H1 (cell line): Measurements from ENCODE around the gene SLC16A9. TPM values are rescaled to one million over a fixed set of nuclear protein-coding genes. Genes with fewer than 3 reads are reported as not detected.

Source experiments
- CTCF ChIA-PET: fragments of 300-600 bp; sonication (Branson Sonifier 250); formaldehyde crosslinking; loops from one replicate; lab custom pipeline; 2021; ENCODE audit not compliant: partially characterized antibody; lab: Charles Lee
- POLR2A ChIA-PET: fragments of 300-600 bp; sonication (Branson Sonifier 250); formaldehyde crosslinking; loops from one replicate; lab custom pipeline; 2021; ENCODE audit warnings: inconsistent platforms; ENCODE audit not compliant: partially characterized antibody; lab: Charles Lee
- DNase-seq, 2 experiments: peaks; one replicate each; pipeline versions ENCODE4 v3.0.0 to v3.0.0-alpha.2; 2010 to 2022; ENCODE audit warnings: low spot score in 2 of 2, low read depth in 1 of 2, mixed read lengths in 1 of 2
- FAIRE-seq: peaks from 2 replicates; lab custom pipeline; 2011; peaks lifted over from hg19 to GRCh38; lab: Jason Lieb, UNC
- H2AFZ ChIP-seq: 2 replicates; pipeline ENCODE4 v1.8.1; 2012; ENCODE audit warnings: low read length, inconsistent platforms
- H2AK5ac ChIP-seq: 2 replicates; pipeline ENCODE4 v1.6.1; 2013; ENCODE audit warnings: low read depth, low read length
- H2BK120ac ChIP-seq: replicated peaks from 2 replicates; pipeline ENCODE3; 2013; ENCODE audit warnings: low read depth, low read length, inconsistent platforms
- H2BK12ac ChIP-seq: 2 replicates; pipeline ENCODE4 v1.6.1; 2013; ENCODE audit warnings: low read depth, low read length
- H2BK15ac ChIP-seq: 2 replicates; pipeline ENCODE4 v1.6.1; 2013; ENCODE audit warnings: low read length
- H2BK20ac ChIP-seq: 2 replicates; pipeline ENCODE4 v1.6.1; 2013; ENCODE audit warnings: low read length
- H2BK5ac ChIP-seq: 2 replicates; pipeline ENCODE4 v1.6.1; 2013; ENCODE audit warnings: low read depth, low read length
- H3K14ac ChIP-seq: 2 replicates; pipeline ENCODE4 v1.6.1; 2013; ENCODE audit warnings: inconsistent platforms; ENCODE audit not compliant: insufficient read length
- H3K18ac ChIP-seq: 2 replicates; pipeline ENCODE4 v1.6.1; 2013; ENCODE audit warnings: low read length; ENCODE audit errors: extremely low read depth
- H3K23ac ChIP-seq: 2 replicates; pipeline ENCODE4 v1.6.1; 2013; ENCODE audit warnings: inconsistent platforms; ENCODE audit not compliant: insufficient read length
- H3K23me2 ChIP-seq: 2 replicates; pipeline ENCODE4 v1.6.1; 2013; ENCODE audit warnings: low read depth, low read length
- H3K27ac ChIP-seq: 2 replicates; pipeline ENCODE4 v1.6.1; 2011; ENCODE audit warnings: low read depth, low read length, inconsistent platforms
- H3K27me3 ChIP-seq, 4 experiments: replicated peaks in 1 of 4; 1 replicate in 1 of 4; 2 replicates in 3 of 4; pipeline versions ENCODE4 v1.6.1 to v1.8.1; 2011 to 2013; ENCODE audit warnings: low read length in 3 of 4, mild to moderate bottlenecking in 3 of 4, inconsistent platforms in 2 of 4, mixed read lengths in 2 of 4, moderate library complexity in 1 of 4; ENCODE audit not compliant: control insufficient read depth in 3 of 4, insufficient read depth in 3 of 4; ENCODE audit errors: extremely low read depth in 1 of 4
- H3K36me3 ChIP-seq, 4 experiments: 2 replicates each; pipeline versions ENCODE4 v1.6.1 to v1.8.1; 2011 to 2013; ENCODE audit warnings: mild to moderate bottlenecking in 4 of 4, low read length in 3 of 4, moderate library complexity in 2 of 4, control low read depth in 1 of 4, inconsistent platforms in 1 of 4; ENCODE audit not compliant: insufficient read depth in 4 of 4, control insufficient read depth in 2 of 4
- H3K4ac ChIP-seq: replicated peaks from 2 replicates; pipeline ENCODE3; 2013; ENCODE audit warnings: low read length, low read depth, mixed read lengths, inconsistent platforms; ENCODE audit not compliant: insufficient read length
- H3K4me1 ChIP-seq, 4 experiments: replicated peaks in 1 of 4; 1 replicate in 1 of 4; 2 replicates in 3 of 4; pipeline versions ENCODE4 v1.6.1 to v1.8.1; 2011 to 2013; ENCODE audit warnings: low read length in 3 of 4, inconsistent platforms in 2 of 4, mixed read lengths in 1 of 4; ENCODE audit not compliant: insufficient read depth in 4 of 4, control insufficient read depth in 3 of 4
- H3K4me2 ChIP-seq, 2 experiments: 2 replicates each; pipeline versions ENCODE4 v1.6.1 to v1.8.1; 2011 to 2013; ENCODE audit warnings: low read depth in 2 of 2, low read length in 2 of 2, control low read depth in 1 of 2, inconsistent platforms in 1 of 2, mild to moderate bottlenecking in 1 of 2; ENCODE audit not compliant: insufficient read depth in 1 of 2
- H3K4me3 ChIP-seq, 4 experiments: fragments of 200-600, 300-600 bp in 1 of 4; sonication (generic), shearing (Covaris generic), sonication (Bioruptor Twin) in 1 of 4; 2 replicates each; pipeline versions ENCODE4 v1.5.1 to v1.8.1; 2011 to 2016; ENCODE audit warnings: low read length in 4 of 4, low read depth in 3 of 4, control low read depth in 2 of 4, inconsistent platforms in 2 of 4, mild to moderate bottlenecking in 2 of 4, mixed read lengths in 1 of 4, moderate library complexity in 1 of 4; ENCODE audit not compliant: insufficient read depth in 2 of 4; ENCODE audit errors: extremely low read depth in 1 of 4
- H3K56ac ChIP-seq: replicated peaks from 2 replicates; pipeline ENCODE3; 2013; ENCODE audit warnings: low read depth, mild to moderate bottlenecking, mixed read lengths, low read length, inconsistent platforms; ENCODE audit not compliant: insufficient read length
- H3K79me1 ChIP-seq: 2 replicates; pipeline ENCODE4 v1.6.1; 2013; ENCODE audit warnings: low read depth, low read length, control low read depth
- H3K79me2 ChIP-seq, 2 experiments: 2 replicates each; pipeline versions ENCODE4 v1.6.1 to v1.8.1; 2012 to 2013; ENCODE audit warnings: low read length in 2 of 2, mild to moderate bottlenecking in 2 of 2, inconsistent platforms in 1 of 2; ENCODE audit not compliant: insufficient read depth in 2 of 2, control insufficient read depth in 1 of 2
- H3K9ac ChIP-seq, 4 experiments: replicated peaks in 1 of 4; 1 replicate in 1 of 4; 2 replicates in 3 of 4; pipeline versions ENCODE4 v1.6.1 to v1.8.1; 2011 to 2013; ENCODE audit warnings: low read depth in 3 of 4, low read length in 3 of 4, control low read depth in 2 of 4, mild to moderate bottlenecking in 2 of 4, moderate library complexity in 2 of 4, inconsistent platforms in 1 of 4; ENCODE audit errors: extremely low read depth in 1 of 4
- H3K9me3 ChIP-seq, 2 experiments: 2 replicates each; pipeline versions ENCODE4 v1.6.1 to v1.8.1; 2012 to 2013; ENCODE audit warnings: mild to moderate bottlenecking in 2 of 2, moderate library complexity in 2 of 2, control low read depth in 1 of 2, inconsistent platforms in 1 of 2, low read depth in 1 of 2, low read length in 1 of 2, mixed read lengths in 1 of 2; ENCODE audit not compliant: insufficient read depth in 2 of 2
- H4K20me1 ChIP-seq, 2 experiments: replicated peaks in 1 of 2; 2 replicates each; pipeline versions ENCODE3 to v1.8.1; 2011 to 2013; ENCODE audit warnings: inconsistent platforms in 2 of 2, low read length in 2 of 2, mild to moderate bottlenecking in 1 of 2; ENCODE audit not compliant: insufficient read depth in 2 of 2, control insufficient read depth in 1 of 2
- H4K5ac ChIP-seq: 2 replicates; pipeline ENCODE4 v1.6.1; 2013; ENCODE audit warnings: low read length, low read depth, mixed read lengths, inconsistent platforms; ENCODE audit not compliant: insufficient read length
- H4K8ac ChIP-seq: 2 replicates; pipeline ENCODE4 v1.8.0; 2013; ENCODE audit warnings: mild to moderate bottlenecking, moderate library complexity, low read length, inconsistent platforms; ENCODE audit not compliant: insufficient read depth; ENCODE audit errors: extremely low read depth
- H4K91ac ChIP-seq: replicated peaks from 2 replicates; pipeline ENCODE3; 2013; ENCODE audit warnings: low read length, mixed read lengths, inconsistent platforms; ENCODE audit not compliant: insufficient read length
- ASH2L ChIP-seq: fragments of 200-600, 300-600 bp; sonication (generic); IDR thresholded peaks from one replicate; pipeline ENCODE4 v1.7.1; 2017; ENCODE audit warnings: low read length
- BCL11A ChIP-seq, 2 experiments: IDR thresholded peaks; one replicate each; pipeline ENCODE4 v1.6.1; 2011; ENCODE audit warnings: low read depth in 2 of 2, low read length in 2 of 2, mild to moderate bottlenecking in 2 of 2
- CBX8 ChIP-seq: fragments of 300-800, 300-1000 bp; sonication (generic); IDR thresholded peaks from 2 replicates; pipeline ENCODE4 v1.7.1; 2016; ENCODE audit warnings: low read depth, low read length, borderline replicate concordance
- GABPA ChIP-seq: IDR thresholded peaks from 2 replicates; pipeline ENCODE4 v1.6.1; 2011; ENCODE audit warnings: mild to moderate bottlenecking, low read length, moderate library complexity, borderline replicate concordance; ENCODE audit not compliant: insufficient read depth
- WGBS, 2 experiments: shearing (Covaris generic) in 1 of 2; methylation state at CpG; one replicate each; pipeline versions ENCODE4 v1.1.6 to v1.1.7; 2013 to 2015; ENCODE audit warnings: low lambda C conversion rate in 2 of 2, mixed read lengths in 2 of 2, inconsistent platforms in 1 of 2, low coverage in 1 of 2, missing lambda C conversion rate in 1 of 2; ENCODE audit not compliant: insufficient replicate concordance in 2 of 2, insufficient coverage in 1 of 2, insufficient read length in 1 of 2; ENCODE audit errors: extremely low coverage in 1 of 2, missing lambda C conversion rate in 1 of 2; 5-methylcytosine and 5-hydroxymethylcytosine counted together
- polyA plus RNA-seq, 7 experiments: library from polyadenylated mRNA; depleted of rRNA in 3 of 7; stranded (reverse) in 5 of 7; unstranded in 2 of 7; fragments of >200 nt in 5 of 7; fragments of 200-250 nt in 2 of 7; gene quantifications; 1 replicate in 5 of 7; 2 replicates in 1 of 7; 4 replicates in 1 of 7; pipeline versions ENCODE4 v1.2.1 to v1.2.3, GENCODE V29; 2011 to 2013; ENCODE audit warnings: missing spikeins in 2 of 7, mixed read lengths in 2 of 7
- total RNA-seq: library from RNA; stranded (reverse); fragmentation: NEBNext Ultra II Directional; extraction: Animal tissue kit (Norgen Biotek cat#: 25700); gene quantifications from 2 replicates; pipeline ENCODE4 v1.2.1, GENCODE V29; 2021
- TF ChIP-seq, protein P1 (sequence below): IDR thresholded peaks from 2 replicates; pipeline ENCODE4 v1.6.1; 2012; ENCODE audit warnings: low read length, inconsistent platforms

Gene SLC16A9
- total and polyA plus RNA-seq, 2 of the 8 experiments (the other 6 are each of a cell fraction or from before 2014, with no cell fraction given), result 11.2 to 20.5 TPM

DNA sequence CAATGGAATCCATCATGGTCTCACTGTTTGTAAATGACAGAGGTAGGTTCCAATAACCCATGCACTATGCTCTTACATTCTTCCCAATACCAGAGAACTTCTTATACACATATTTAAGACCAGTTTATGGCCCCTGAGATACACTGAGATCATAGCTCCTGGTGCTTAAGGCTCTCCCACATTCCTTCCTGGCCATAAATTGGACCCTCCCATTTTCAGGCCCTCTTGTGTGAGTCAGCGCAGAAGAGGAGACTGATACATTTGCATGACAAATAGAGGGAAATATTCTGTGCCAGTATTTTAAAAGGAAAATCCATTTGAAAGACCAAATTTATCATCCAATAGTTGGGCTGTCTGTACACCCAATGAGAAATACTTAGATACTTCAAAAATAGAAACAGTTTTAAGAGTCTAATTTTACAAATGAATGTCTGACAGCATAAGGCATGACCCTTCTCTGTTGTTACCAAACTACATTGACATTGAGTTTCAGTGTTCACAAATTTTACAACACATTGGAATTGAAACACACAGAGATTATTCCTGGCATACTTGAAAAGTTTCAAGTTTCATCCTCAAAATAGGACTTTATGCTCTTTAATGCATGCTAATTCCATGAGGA, 35.3 kb downstream of the SLC16A9 start:
- no peaks in the 10 kb centered on the region for H3K79me2 ChIP-seq
- no peak overlapping the region for H3K14ac ChIP-seq
- H4K8ac ChIP-seq, result no peak overlapping the region
- H3K18ac ChIP-seq, result no peak overlapping the region
- H3K9ac ChIP-seq, result no peak overlapping the region
- no peak overlapping the region for H2BK20ac ChIP-seq
- H3K9me3 ChIP-seq, result no peaks in the 10 kb centered on the region
- H3K4me2 ChIP-seq, result no peak overlapping the region
- H3K36me3 ChIP-seq, result peaks cover 0 to 19% (median 8%) of the 10 kb centered on the region in 4 experiments; a peak in 5 of 8 replicates
- no peaks in the 10 kb centered on the region for H3K23me2 ChIP-seq
- CTCF ChIA-PET, result interaction anchor here (0.7 to 3.1 kb wide), 5 partner anchors 17 to 51 kb away, joined by 4 to 18 read pairs (median 11); no protein-coding TSS in a partner anchor
- TF ChIP-seq CBX8 (no peak), GABPA (no peak), ASH2L (no peak), BCL11A (IDR thresholded peaks at IDR 0.05; ENCODE audit: low read depth in 2 of 2, low read length in 2 of 2) (no peak)
- TF ChIP-seq, protein P1, sequence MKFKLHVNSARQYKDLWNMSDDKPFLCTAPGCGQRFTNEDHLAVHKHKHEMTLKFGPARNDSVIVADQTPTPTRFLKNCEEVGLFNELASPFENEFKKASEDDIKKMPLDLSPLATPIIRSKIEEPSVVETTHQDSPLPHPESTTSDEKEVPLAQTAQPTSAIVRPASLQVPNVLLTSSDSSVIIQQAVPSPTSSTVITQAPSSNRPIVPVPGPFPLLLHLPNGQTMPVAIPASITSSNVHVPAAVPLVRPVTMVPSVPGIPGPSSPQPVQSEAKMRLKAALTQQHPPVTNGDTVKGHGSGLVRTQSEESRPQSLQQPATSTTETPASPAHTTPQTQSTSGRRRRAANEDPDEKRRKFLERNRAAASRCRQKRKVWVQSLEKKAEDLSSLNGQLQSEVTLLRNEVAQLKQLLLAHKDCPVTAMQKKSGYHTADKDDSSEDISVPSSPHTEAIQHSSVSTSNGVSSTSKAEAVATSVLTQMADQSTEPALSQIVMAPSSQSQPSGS, result no peak
- no peaks in the 10 kb centered on the region for H4K20me1 ChIP-seq
- FAIRE-seq, result no peak
- H3K79me1 ChIP-seq, result no peaks in the 10 kb centered on the region
- no peak overlapping the region for H2AK5ac ChIP-seq
- peaks cover 0 to 2% (median 0%) of the 10 kb centered on the region in 4 experiments; a peak in 2 of 7 replicates for H3K4me1 ChIP-seq
- no peak overlapping the region for H4K91ac ChIP-seq
- DNase-seq, result no peak
- no peak overlapping the region for H3K4ac ChIP-seq
- no peak overlapping the region for H2BK12ac ChIP-seq
- H2BK15ac ChIP-seq, result no peak overlapping the region
- no peak overlapping the region for H3K4me3 ChIP-seq
- WGBS, 2 experiments, result 92% methylated on average over 1 of the region's 1 CpG; no CpG with 5 or more reads in 1 of the 2 experiments
- no peaks in the 10 kb centered on the region for H3K27me3 ChIP-seq
- H3K56ac ChIP-seq, result no peak overlapping the region
- H3K23ac ChIP-seq, result no peak overlapping the region
- H2BK120ac ChIP-seq, result no peak overlapping the region
- no peak overlapping the region for H2BK5ac ChIP-seq
- POLR2A ChIA-PET, result no interaction called here
- H3K27ac ChIP-seq, result no peak overlapping the region
- no peak overlapping the region for H4K5ac ChIP-seq
- no peak overlapping the region for H2AFZ ChIP-seq
